HG02981 (cell line): ENCODE results near the gene RXFP1.

ENCODE experiments used
- ATAC-seq: cut with Tn5 transposase; IDR thresholded peaks from one replicate; pipeline ENCODE4 v1.9.1; 2021; ENCODE audit warnings: mild to moderate bottlenecking, moderate library complexity; ENCODE audit not compliant: unreplicated experiment

The RXFP1 gene

DNA sequence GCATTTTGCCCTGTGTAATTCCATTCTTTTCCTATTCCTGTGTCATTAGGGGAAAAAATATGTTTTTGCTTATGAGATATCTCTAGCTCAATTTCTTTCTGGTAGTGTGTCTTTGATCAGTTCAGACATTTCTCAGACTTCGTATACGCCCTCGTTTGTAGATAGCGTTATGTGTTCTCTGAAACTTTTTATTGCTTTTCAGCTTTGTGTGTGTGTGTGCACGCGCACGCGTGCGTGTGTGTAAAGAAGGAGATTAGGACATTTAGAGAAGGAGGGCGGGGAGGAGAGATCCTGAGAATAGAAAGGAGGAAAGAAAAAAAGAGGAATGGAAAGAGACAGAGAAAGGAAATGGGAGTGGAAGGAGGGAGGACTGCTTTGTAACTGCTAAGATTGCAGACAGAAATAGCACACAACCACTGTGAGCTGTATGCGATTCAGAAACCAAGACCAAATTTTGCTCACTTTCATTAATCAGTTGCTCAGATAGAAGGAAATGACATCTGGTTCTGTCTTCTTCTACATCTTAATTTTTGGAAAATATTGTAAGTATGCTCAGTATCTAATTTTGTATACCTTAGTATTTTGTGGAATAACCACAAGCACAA lies at the start of gene RXFP1:
RXFP1 (plus strand) TSS at position 399 of the 605 bp plus-strand sequence; CDS start at position 494, 95 bp downstream.
- ATAC-seq = peak; percentile 43

DNA sequence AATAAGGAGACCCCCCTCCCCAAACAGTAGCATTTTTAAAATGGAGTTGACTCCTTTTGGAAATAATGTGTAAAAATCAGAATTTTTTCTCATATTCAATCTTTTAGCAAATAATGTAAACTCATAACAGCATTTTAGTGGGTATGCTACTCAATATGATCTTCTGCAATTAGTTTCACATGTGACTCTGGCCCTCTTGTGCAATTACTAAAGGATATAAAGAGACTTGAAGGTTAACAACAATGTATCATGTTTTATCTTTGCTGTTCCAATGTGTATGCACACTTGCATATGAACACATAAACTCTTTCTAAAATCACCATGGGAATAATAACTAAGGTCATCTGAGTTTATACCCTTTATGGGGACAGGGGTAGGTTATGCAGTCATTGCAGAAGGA lies 39.9 kb upstream of the RXFP1 start:
- ATAC-seq = no peak

DNA sequence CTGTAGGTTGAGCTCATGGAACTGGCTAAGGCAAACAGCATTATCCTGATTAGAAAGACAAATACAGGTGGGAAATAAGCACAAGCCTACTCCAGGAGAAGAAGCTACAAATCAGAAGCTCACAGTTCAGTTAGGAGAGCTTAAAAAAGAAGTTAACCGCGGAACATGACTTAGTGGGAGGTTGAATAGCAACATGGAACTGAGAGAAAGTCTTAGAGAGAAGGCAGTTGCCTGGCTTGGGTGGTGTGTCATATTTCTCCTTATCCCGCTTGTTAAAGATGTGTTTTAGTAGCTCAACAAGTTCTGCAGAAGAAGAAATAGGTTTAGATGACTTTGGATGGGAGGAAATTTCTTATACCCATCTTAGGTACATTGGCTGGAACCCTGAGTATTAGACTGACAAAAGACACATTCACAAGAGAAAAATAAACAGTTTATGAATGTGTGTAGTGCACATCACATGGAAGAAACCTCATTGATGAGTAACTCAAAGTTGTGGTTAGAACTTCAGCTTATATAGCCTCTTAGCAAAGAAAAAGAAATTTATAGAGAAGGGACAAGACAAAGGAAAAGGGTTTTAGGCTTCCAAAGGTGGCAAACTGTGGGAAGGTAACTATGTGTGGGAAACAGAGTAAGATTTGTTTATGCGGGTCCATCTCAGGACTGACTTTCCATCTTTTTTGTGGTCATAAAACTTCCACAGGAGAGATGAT lies 37.4 kb upstream of the RXFP1 start:
- no peak for ATAC-seq

DNA sequence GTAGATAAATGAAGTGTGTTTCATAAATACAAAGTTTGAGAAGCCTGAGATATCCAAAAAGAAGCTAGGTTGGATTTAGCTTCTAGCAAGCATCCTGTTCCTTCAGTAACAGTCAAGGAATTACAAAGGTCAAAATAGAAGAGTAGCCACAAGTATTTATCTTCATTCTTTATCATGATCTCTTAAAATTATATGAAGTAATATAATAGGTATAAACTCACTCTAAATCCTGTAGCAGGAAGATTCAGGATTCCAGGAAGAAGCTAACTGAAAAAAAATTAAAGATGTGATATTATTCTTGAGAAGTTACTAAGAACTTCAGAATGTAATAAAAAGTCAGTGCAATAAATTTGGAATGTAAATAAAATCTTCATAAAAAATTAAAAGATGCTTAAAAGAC lies 31.1 kb upstream of the RXFP1 start:
- no peak for ATAC-seq

DNA sequence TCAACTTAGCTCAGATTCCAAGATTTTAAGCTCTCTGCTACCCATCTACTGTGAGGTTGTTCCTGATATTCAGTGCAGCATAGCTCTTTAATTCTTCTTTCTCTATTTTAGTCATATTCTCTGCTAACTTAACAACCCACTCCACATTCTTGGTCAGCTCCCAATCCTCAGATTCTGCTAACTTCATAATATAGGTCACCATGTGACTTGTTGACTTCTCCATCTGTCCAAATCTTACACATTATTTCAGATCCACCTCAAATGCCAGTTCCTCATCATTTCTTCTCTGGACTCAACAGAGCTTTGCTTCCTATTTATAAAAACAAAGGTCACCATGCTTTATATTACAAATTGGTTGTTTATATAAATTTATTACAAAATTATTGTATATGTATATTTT lies 29.3 kb upstream of the RXFP1 start:
- no peak for ATAC-seq

DNA sequence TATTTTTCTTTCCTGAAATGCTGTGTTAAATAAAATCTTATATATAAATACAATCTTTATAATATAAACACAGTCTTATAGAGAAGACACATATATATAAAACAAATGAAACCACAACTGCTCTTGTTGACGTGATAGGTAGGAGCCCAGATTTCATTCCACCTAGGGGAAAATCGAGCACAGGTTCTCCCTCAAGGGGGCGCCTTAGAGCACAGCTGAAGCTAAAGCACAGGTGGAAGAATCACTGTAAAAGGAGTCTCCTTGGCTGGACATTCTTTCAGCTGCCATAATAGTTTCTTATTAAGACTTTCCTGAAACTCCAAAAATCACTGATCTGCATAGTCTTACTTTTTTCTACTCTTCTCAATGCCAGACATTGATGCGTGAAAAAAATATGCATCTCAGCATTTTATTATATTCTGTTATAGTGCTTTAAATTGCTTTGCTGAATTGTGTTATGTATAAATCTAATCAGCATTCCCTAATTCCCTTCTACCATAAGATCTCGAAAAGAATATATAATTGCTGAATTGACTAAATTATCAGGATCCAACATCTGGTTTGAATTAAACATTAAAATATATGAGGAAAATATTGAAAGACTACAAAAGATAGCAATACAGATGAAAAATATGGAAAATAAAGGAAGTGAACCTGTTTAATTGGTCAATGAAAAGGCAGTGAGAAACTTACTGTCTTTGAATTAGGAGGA lies 25.5 kb upstream of the RXFP1 start:
- ATAC-seq = peak; percentile 45

DNA sequence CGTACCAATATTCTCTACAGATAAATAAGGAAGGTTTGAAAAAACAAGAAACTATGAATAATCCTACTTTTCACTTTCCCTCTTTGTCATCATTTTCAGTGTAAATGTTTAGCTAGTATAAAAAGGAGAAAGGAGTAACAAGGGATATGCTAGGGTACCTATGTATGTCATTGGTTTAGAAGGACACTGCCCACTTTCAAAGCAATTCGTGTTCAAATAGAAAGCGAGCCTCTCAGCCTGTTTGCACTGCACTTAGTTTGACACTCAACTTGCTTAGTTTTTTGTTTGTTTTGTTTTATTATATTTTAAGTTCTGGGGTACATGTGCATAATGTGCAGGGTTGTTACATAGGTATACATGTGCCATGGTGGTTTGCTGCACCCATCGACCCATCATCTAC lies 21.6 kb upstream of the RXFP1 start:
- ATAC-seq = no peak

DNA sequence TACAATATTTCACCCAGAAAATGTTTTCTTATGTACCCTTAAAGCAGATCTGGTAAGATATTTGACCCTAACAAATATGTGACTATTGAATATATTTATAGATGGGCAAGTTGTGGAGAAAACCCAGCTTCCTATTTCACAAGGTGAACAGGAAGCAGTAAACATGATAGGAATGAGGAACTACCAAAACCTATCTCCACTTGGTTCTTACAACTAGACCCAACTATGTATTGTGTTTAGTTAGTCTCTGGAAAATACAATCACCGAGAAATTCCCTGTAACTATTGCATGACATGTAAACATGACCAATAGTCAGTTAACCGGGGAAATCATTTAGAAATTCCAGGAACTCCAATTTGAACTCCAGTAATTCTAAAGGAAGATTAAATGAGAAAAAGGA lies 8.4 kb upstream of the RXFP1 start:
- ATAC-seq = no peak

DNA sequence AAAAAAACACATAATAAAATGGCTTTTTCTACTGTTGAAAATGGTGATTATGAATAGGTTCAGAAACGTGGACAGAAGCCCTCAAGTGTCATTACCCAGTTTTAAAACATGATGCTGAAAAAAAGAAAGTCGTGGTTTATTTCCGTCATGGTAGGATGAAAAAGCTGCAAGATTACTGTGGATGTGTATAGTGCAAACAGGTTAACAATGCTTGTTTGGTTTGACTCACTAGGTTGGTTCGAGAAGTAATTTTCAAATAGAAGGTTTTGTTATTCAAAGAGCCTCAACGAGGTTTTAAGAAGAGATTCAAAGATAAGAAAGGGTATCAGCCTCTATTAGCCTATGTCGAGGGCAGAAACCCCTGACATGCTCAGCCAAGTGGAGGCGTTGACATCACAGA lies 2.5 kb upstream of the RXFP1 start:
- no peak for ATAC-seq

DNA sequence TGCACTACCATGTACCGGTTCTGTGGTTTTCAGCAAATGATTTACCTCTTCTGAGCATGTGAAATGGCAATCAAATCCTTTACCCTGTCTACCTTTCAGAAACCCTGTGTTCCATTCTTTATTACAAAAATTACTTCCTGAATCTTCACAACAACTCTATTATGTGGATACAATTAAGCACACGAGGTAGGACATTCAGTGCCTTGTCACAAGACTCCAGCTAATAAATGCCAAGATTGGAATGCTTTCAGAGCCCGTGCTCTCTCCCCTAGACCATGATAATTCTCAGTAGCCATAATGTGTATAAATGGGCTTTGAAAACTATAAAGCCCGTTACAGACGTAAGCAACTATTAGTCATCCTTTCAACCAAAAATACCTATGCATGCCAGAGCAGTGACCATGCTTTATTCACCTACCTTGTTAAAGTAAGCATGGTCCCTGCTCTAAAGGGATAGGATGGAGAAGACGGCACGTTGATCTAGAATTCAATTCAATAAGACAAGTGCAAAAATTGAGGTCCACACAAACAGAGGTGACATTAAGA lies 2.4 kb downstream of the RXFP1 start:
- ATAC-seq = no peak

DNA sequence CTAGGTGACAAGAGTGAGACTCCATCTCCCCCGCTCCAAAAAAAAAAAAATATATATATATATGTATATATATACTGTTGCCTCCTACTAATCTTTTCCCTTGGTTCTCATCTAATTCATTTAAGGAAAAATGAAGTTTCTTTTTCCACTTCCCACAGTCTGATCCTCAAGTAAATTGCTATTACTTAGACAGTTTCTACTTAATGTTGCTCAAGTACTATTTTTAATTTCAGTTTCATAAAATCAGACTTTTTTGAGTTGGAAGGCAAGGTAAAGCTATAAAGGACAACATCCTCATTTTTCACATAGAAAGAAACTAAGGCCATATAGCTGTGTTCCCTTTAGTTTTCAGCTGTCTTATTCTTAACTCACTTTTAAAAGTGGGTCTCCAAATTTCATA lies 5.8 kb downstream of the RXFP1 start:
- no peak for ATAC-seq

DNA sequence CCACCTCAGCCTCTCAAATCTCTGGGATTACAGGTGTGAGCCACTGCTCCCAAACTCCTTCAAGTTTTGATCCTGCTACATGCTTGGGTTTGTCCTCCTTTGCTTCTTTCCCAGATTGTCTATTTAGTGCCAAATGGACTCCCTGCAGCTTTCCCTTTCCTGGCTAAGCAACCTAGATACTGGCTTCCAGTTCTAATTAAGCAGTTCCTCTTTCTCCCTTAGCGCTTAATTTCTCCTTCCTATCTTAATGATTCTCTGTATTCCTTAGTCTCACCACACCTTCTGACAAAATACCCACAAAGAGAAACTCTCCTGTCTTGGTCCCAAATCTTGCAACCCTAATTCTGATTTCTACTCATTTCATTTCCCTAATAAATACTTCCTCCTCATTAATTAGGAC lies 7.8 kb downstream of the RXFP1 start:
- no peak for ATAC-seq

DNA sequence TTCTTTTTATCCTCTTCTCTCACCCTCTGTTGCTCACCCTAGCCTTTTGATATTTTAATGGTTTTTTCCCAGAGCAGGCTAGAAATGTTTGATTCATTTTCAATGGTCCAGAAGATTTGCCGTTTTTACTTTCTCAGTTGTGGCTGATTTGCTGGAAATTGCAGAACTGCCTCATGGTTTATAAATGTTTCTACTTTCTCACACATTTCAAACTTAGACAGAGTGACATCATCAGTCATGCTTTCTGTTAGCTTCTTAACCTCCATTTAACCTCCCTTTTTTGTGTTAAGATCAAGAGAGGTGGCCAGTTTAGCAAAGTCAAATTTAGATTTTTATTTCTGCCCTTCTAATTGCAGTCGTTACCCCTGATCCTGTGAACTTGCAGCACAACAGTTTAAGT lies 8.7 kb downstream of the RXFP1 start:
- ATAC-seq = no peak

DNA sequence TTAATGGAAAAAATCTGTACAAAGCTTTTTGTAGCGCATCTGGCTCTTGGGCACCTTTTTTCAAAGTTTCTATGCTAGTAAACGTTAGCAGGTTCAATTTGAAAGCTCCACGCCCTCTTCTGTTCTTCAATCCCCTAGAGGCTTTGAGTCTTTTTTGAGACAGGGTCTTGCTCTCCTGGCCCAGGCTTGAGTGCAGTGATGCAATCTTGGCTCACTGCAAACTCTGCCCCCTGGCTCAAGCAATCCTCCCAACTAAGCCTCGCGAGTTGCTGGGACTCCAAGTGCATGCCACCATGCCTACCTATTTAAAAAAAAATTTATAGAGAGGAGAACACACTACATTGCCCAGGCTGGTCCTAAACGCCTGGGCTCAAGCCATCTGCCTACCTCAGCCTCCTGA lies 9.2 kb downstream of the RXFP1 start:
- no peak for ATAC-seq

DNA sequence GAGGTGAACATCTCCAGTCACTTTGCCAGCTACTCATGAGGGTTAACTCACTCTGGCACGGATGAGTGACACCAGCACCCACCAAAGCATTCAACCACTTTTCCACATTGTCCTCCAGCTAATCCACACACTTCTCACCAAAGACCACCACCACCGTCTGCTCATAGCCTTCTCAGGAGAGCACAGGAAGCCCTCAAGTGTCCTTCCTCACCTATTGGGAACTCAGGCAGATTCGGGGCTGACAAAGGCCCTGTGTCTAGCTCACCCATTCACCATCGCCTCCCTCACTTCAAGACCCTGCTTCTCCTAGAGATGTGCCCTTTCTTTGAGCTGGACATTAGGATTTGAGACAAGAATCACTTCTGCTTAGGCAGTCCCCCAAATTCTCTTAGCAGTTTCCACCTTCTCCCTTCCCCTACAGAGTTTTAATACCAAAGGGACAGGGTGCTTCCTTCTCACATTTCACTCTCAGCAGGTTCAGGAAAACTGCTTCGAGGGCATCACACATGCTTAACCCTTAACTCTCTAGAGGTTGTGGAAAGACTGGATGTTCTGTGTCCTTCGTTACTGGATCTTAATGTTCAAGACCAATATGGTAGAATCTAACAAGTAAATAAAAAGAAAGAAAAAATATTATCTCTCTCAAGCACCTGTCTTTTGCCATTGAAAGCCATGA lies 11.0 kb downstream of the RXFP1 start:
- no peak for ATAC-seq

DNA sequence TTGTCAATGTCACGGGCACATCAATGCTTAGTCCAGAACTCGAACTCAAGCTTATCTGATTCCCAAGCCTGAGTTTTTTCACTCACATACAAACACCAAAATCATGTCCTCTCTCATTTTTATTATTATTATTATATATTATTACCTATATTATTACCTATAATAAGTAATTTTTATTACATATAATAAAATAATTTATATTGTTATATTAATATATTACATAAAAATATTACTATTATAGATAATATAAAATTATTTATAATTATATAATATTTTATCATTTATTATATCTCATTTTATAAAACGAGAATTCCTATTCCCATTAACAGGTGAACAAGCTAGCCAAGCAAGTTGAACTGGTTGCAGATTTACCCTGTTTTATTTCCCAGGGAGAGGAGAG lies 13.0 kb downstream of the RXFP1 start:
- ATAC-seq = no peak

DNA sequence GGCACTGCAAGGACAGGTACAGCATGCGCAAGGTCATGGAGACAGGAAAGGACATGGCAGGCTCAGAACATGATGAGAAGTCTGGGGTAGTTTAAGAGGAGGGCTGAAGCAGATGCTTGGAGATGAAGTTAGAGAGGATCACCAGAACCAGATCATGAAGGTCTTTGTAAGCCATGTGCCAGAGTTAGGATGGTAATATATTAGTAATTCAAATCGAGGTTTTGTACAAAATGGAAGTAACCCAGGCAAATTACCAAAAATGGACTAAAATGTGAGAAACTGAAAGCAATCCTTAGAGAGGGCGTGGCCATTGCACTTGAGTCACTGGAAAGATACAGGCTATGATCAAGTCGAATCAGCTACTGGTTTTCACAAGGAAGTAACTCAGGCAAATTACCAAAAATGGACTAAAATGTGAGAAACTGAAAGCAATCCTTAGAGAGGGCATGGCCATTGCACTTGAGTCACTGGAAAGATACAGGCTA lies 13.5 kb downstream of the RXFP1 start:
- peak; percentile 54 for ATAC-seq

DNA sequence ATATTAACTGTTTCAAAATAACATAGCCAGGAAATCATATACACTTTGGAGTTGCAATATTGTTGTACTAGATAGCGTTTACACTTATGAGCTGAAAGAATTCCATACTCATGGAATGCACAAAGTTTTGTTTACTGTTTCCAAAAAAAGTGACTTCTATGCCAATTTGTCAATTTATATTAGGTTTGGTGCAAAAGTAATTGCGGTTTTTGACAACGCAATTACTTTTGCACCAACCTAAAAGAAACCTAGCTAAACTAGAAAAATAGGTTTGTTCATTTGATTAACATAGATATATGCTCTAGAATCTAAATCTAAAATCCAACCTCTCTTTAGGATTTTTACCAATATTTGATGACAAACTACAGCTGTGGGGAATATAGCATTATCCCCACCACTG lies 15.2 kb downstream of the RXFP1 start:
- ATAC-seq = no peak

DNA sequence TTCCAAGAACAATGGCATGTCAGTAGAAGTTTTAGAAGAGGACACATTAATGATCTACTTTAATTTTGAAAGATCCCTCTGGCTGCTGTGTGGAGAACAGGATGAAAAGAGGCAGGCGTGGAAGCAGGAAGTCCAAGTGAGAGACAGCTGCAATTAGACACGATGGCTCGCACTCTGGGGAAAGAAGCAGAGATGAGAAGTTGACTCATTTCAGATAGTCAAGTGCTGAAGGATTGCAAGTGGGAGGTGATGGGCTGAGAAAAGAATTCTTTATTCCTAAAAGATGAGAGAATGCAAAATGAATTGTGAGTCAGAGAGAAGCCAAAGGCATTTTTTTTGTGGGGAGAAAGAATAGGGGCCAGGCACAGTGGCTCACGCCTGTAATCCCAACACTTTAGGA lies 16.5 kb downstream of the RXFP1 start:
- ATAC-seq = no peak

DNA sequence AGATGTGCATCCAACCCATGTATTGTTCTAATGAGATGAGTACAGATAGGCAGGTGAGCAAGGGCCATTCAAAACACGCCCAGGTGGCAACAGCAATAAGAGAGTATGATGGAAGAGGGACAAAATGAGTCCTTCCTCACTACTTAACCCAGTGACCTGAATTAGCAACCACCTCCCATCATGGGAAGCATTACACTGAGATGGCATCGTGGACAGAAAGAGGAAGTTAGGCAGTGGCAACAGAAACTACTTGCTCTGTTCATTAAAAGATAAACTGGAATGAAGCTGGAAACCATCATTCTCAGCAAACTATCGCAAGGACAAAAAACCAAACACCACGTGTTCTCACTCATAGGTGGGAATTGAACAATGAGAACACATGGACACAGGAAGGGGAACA lies 17.2 kb downstream of the RXFP1 start:
- no peak for ATAC-seq
